Neuronal stem cell (in vitro differentiated cells): ENCODE data around the gene ANKS1A.
"Not testable (repeated sequence)": the region's sequence is repeated elsewhere in the genome, so short reads cannot be mapped to it uniquely, and the experiment has no call there.

Experiments
- DNase-seq: peaks from one replicate; pipeline ENCODE4 v3.0.0-alpha.2; 2013; ENCODE audit warnings: low spot score
- H2AFZ ChIP-seq: one replicate; pipeline ENCODE4 v1.6.1; 2013; ENCODE audit warnings: mild to moderate bottlenecking, low read length, inconsistent platforms
- H2AK5ac ChIP-seq: 2 replicates; pipeline ENCODE4 v1.6.1; 2013; ENCODE audit warnings: low read depth, mild to moderate bottlenecking, inconsistent platforms, low read length, moderate library complexity, mixed read lengths
- H2BK120ac ChIP-seq: 2 replicates; pipeline ENCODE4 v1.6.1; 2013; ENCODE audit warnings: low read depth, mild to moderate bottlenecking, inconsistent platforms, low read length, moderate library complexity, mixed read lengths
- H2BK12ac ChIP-seq: one replicate; pipeline ENCODE4 v1.6.1; 2013; ENCODE audit warnings: low read length, inconsistent platforms
- H2BK15ac ChIP-seq: 2 replicates; pipeline ENCODE4 v1.6.1; 2013; ENCODE audit warnings: mild to moderate bottlenecking, low read length, inconsistent platforms, mixed read lengths
- H2BK5ac ChIP-seq: one replicate; pipeline ENCODE4 v1.6.1; 2013; ENCODE audit warnings: inconsistent platforms, mild to moderate bottlenecking, low read length, moderate library complexity
- H3K14ac ChIP-seq: one replicate; pipeline ENCODE4 v1.6.1; 2013; ENCODE audit warnings: low read length, inconsistent platforms
- H3K18ac ChIP-seq: 2 replicates; pipeline ENCODE4 v1.6.1; 2013; ENCODE audit warnings: low read length, inconsistent platforms
- H3K23ac ChIP-seq: 2 replicates; pipeline ENCODE4 v1.6.1; 2013; ENCODE audit warnings: low read depth, mild to moderate bottlenecking, mixed read lengths, low read length, inconsistent platforms; ENCODE audit not compliant: poor library complexity
- H3K27ac ChIP-seq: replicated peaks from 3 replicates; pipeline ENCODE4 v1.5.1; 2013; ENCODE audit warnings: low read length, inconsistent platforms
- H3K27me3 ChIP-seq, 3 experiments: 2 replicates each; pipeline ENCODE4 v1.6.1; 2013; ENCODE audit warnings: low read length in 3 of 3, mild to moderate bottlenecking in 2 of 3, inconsistent platforms in 1 of 3, low read depth in 1 of 3, mixed read lengths in 1 of 3, moderate library complexity in 1 of 3; ENCODE audit not compliant: control insufficient read depth in 3 of 3, insufficient read depth in 3 of 3
- H3K36me3 ChIP-seq, 2 donors: replicated peaks in 1 of 2; 2 replicates each; pipeline ENCODE4 v1.6.1; 2013; ENCODE audit warnings: low read length in 2 of 2; ENCODE audit not compliant: control insufficient read depth in 2 of 2, insufficient read depth in 2 of 2
- H3K4ac ChIP-seq: 2 replicates; pipeline ENCODE4 v1.6.1; 2013; ENCODE audit warnings: inconsistent platforms, mild to moderate bottlenecking, low read length, moderate library complexity
- H3K4me1 ChIP-seq, 2 donors: 1 replicate in 1 of 2; 2 replicates in 1 of 2; pipeline ENCODE4 v1.6.1; 2013; ENCODE audit warnings: low read length in 2 of 2, low read depth in 1 of 2; ENCODE audit not compliant: control insufficient read depth in 2 of 2, insufficient read depth in 1 of 2
- H3K4me2 ChIP-seq: one replicate; pipeline ENCODE4 v1.6.1; 2013; ENCODE audit warnings: mild to moderate bottlenecking, low read length, inconsistent platforms; ENCODE audit not compliant: insufficient read depth, poor library complexity, severe bottlenecking
- H3K4me3 ChIP-seq, 2 donors: 2 replicates each; pipeline ENCODE4 v1.5.1; 2013; ENCODE audit warnings: low read length in 2 of 2, mild to moderate bottlenecking in 2 of 2, inconsistent platforms in 1 of 2, moderate library complexity in 1 of 2
- H3K79me1 ChIP-seq: one replicate; pipeline ENCODE4 v1.6.1; 2013; ENCODE audit warnings: low read depth, mild to moderate bottlenecking, inconsistent platforms, low read length, moderate library complexity
- H3K9ac ChIP-seq: one replicate; pipeline ENCODE4 v1.6.1; 2013; ENCODE audit warnings: mild to moderate bottlenecking, low read depth, low read length, inconsistent platforms; ENCODE audit not compliant: poor library complexity
- H3K9me3 ChIP-seq, 2 donors: replicated peaks in 1 of 2; 2 replicates each; pipeline versions ENCODE3 to v1.6.1; 2013; ENCODE audit warnings: low read length in 2 of 2, mild to moderate bottlenecking in 2 of 2, inconsistent platforms in 1 of 2, low read depth in 1 of 2, mixed read lengths in 1 of 2, moderate library complexity in 1 of 2; ENCODE audit not compliant: control insufficient read depth in 2 of 2, insufficient read depth in 1 of 2
- H4K8ac ChIP-seq: one replicate; pipeline ENCODE4 v1.6.1; 2013; ENCODE audit warnings: low read depth, mild to moderate bottlenecking, inconsistent platforms, low read length, moderate library complexity
- H4K91ac ChIP-seq: one replicate; pipeline ENCODE4 v1.6.1; 2013; ENCODE audit warnings: low read length, low read depth, mild to moderate bottlenecking, inconsistent platforms; ENCODE audit not compliant: poor library complexity
- WGBS, 2 donors: extraction: QIAGEN DNeasy Blood & Tissue Kit; methylation state at CpG; one replicate each; pipeline ENCODE4 v1.1.7; 2013; ENCODE audit warnings: missing lambda C conversion rate in 2 of 2, mixed read lengths in 1 of 2; ENCODE audit not compliant: insufficient read length in 2 of 2, insufficient replicate concordance in 1 of 2; ENCODE audit errors: extremely low coverage in 2 of 2; 5-methylcytosine and 5-hydroxymethylcytosine counted together

Gene ANKS1A

DNA sequence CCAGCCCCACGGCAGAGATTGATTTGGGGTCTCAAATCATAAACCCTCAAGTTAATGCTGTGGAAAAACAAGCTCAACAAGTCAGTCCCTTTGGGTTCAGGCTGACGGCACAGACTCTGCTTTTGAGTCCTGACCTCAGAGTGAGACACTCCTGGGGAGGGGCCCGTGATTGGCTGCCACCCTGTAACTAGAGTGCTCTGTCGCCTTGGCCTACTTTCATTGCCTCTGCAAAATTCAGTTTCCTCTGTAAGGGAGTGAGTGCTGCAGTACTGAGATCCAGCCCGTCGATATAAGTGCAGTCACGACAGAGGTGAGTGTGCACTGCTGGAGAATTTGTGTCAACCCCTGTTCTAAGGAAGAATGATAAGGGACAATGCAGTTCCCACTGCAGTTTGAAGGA lies 105.6 kb downstream of the ANKS1A start:
- no peak overlapping the region for H2AK5ac ChIP-seq
- no peak overlapping the region for H2BK15ac ChIP-seq
- H3K27ac ChIP-seq, result no peak overlapping the region
- H3K9me3 ChIP-seq, result peaks cover 0 to 6% of the 10 kb centered on the region in 2 donors
- no peak overlapping the region for H4K8ac ChIP-seq
- no peak overlapping the region for H3K4me3 ChIP-seq
- H3K27me3 ChIP-seq, result no peaks in the 10 kb centered on the region
- H3K14ac ChIP-seq, result no peak overlapping the region
- H3K4ac ChIP-seq, result no peak overlapping the region
- peaks cover 13 to 60% of the 10 kb centered on the region in 2 donors for H3K36me3 ChIP-seq
- no peaks in the 10 kb centered on the region for H3K4me1 ChIP-seq
- WGBS, 2 donors, result no CpG with 5 or more reads among the region's 7 CpGs
- no peak overlapping the region for H2BK12ac ChIP-seq
- no peak overlapping the region for H2AFZ ChIP-seq
- no peaks in the 10 kb centered on the region for H3K79me1 ChIP-seq
- H3K4me2 ChIP-seq, result no peak overlapping the region
- H3K9ac ChIP-seq, result no peak overlapping the region
- H3K18ac ChIP-seq, result no peak overlapping the region
- H3K23ac ChIP-seq, result no peak overlapping the region
- DNase-seq, result no peak
- H2BK5ac ChIP-seq, result no peak overlapping the region
- H4K91ac ChIP-seq, result no peak overlapping the region
- no peak overlapping the region for H2BK120ac ChIP-seq

DNA sequence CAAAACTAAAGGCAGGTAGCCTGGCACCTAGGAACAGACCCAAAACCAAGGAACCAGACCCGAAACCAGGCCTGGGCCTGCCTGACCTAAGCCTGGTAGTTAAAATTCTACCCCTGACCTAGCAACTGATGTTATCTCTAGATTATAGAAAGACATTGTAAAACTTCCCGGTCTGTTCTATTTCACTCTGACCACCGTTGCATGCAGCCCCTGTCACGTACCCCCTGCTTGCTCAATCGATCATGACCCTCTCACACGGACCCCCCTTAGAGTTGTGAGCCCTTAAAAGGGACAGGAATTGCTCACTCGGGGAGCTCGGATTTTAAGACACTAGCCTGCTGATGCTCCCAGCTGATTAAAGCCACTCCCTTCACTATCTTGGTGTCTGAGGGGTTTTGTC lies 109.4 kb downstream of the ANKS1A start:
- not testable (repeated sequence) for H3K4me3 ChIP-seq

DNA sequence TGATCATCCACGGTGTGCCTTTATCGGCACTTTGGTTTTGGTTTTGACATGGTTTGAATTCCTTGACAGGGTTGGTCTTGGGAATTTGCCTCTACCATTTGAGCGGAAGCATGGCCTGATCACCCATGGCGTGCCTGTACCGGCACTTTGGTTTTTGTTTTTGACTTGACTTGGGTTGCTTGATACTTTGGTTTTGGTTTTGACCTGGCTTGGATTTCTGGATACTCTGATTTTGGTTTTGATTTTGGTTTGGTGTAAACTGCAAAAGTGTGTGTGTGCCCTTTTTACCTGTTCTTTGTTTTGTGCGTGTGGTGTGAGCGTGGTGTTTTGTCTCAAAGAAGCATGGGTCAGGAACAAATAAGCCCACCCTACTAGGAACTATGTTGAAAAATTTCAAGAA lies 110.1 kb downstream of the ANKS1A start:
- not testable (repeated sequence) for H3K9ac ChIP-seq, H4K91ac ChIP-seq, H2BK12ac ChIP-seq, H3K27me3 ChIP-seq, H2AK5ac ChIP-seq, H4K8ac ChIP-seq, H2AFZ ChIP-seq, H3K9me3 ChIP-seq, H3K27ac ChIP-seq, H3K4me1 ChIP-seq, H3K4me2 ChIP-seq, H3K4ac ChIP-seq, H2BK15ac ChIP-seq, H2BK120ac ChIP-seq, H3K4me3 ChIP-seq, DNase-seq, H3K79me1 ChIP-seq, H2BK5ac ChIP-seq, H3K14ac ChIP-seq, H3K18ac ChIP-seq
- H3K36me3 ChIP-seq, result peaks cover 11 to 33% of the 10 kb centered on the region in 2 donors
- H3K23ac ChIP-seq, result peak overlapping the region; percentile 20
- no CpG with 5 or more reads among the region's 7 CpGs for WGBS, 2 donors

More for the DNA sequence above, 109.4 kb downstream of the ANKS1A start:
- H2AK5ac ChIP-seq, H3K14ac ChIP-seq, H2BK15ac ChIP-seq, H2BK120ac ChIP-seq, H3K18ac ChIP-seq, H2BK12ac ChIP-seq, H3K9me3 ChIP-seq, H3K4ac ChIP-seq, H4K8ac ChIP-seq, H3K27me3 ChIP-seq, H4K91ac ChIP-seq, H3K4me1 ChIP-seq, H2BK5ac ChIP-seq, H3K4me2 ChIP-seq, H3K9ac ChIP-seq, H3K23ac ChIP-seq, H3K27ac ChIP-seq, H3K79me1 ChIP-seq, DNase-seq, H2AFZ ChIP-seq: not testable (repeated sequence)
- H3K36me3 ChIP-seq, result peaks cover 12 to 39% of the 10 kb centered on the region in 2 donors
- WGBS, 2 donors, result no CpG with 5 or more reads among the region's 8 CpGs

DNA sequence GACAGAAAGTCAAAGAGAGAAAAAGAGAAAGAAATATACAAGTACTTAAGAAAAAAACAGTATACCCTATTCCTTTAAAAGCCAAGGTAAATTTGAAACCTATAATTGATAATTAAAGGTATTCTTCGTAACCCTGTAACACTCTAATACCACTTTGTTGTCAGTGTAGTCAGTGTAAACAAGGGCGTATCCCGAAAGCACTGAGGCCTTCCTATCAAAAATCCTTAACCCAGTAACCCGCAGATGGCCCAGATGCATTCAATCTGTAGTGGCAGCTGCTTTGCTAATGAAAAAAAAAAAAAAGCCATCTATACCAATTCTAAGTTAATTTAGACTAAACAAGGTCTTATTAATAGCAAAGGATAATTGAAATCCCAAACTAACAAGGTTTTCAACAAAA lies 110.9 kb downstream of the ANKS1A start:
- H3K18ac ChIP-seq, H2AK5ac ChIP-seq, H3K4me2 ChIP-seq, H3K27me3 ChIP-seq, H3K9me3 ChIP-seq, H4K8ac ChIP-seq, H3K9ac ChIP-seq, DNase-seq, H2BK15ac ChIP-seq, H4K91ac ChIP-seq, H2AFZ ChIP-seq, H3K27ac ChIP-seq, H3K23ac ChIP-seq, H3K79me1 ChIP-seq, H3K4me1 ChIP-seq, H3K14ac ChIP-seq, H2BK120ac ChIP-seq, H2BK12ac ChIP-seq, H2BK5ac ChIP-seq, H3K4me3 ChIP-seq, H3K4ac ChIP-seq: not testable (repeated sequence)
- no CpG with 5 or more reads among the region's 4 CpGs for WGBS, 2 donors
- H3K36me3 ChIP-seq, result peaks cover 9 to 25% of the 10 kb centered on the region in 2 donors
